ENCODE data around the gene CPLX3.
A peak's percentile ranks its signal among the peaks of the same experiment; 100 is the strongest.

The CPLX3 gene

GRCh38 chr15:74787251-74788041, 39.0 kb upstream of the CPLX3 start:
- DNase-seq = peak in 32 of 56 donors; percentile 24 to 67 (median 46)

DNA sequence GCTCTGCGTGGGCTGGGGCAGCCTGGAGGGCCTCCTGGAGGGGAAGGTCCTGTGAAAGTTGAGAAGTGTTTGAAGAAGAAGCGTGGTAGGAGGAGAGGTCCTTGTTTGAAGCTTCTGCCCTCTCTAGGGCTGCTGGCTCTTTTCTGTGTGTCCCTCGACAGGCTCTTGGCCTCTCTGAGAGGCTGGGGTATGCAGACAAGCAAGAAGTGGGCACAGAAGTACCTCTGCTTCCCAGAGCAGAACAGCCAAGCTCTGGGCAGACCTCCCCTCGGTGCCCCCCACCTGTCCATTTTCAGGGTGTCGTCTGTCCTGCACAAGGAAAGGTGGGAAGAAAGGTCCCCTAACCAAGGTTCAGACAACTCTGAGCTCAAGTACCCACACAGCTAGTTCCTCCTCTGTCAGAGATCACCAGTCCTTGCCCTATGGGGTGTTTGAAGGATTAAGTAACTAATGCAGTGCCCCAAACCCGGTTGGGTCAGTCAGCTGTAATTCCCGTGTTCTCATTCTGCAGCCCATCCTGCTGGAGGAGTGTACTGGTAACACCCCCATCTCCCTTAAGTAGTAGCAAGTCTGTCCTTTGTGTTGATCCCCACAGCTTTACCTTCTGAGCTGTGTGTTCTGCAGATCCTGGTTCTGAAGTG, 38.3 kb upstream of the CPLX3 start:
- DNase-seq = no peak

- no peak for DNase-seq
These were observed 37.7 kb upstream of the CPLX3 start for GRCh38 chr15:74788683-74789151.

DNA sequence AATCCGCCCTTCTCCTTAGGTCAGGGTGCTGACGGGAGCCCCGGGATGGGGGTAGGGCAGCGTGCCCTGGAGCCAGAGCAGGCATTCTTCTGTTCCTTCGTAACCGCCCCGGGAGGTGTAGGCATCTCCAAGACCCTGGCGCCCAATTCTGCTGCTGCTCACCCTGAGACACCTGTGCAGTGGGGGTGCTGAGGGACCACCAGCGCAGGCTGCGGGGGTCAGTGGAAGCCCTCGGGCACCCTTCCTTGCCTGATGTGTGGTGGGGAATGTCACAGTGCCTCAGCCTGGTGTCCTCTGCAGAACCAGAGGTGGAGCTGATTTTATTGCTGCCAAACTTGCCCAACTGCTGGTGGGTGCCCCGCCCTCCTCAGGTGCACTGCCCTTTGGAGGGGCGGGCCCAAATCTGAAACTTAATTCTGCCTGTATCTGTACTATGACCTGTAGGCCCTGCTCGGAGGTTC, 37.2 kb upstream of the CPLX3 start:
- DNase-seq = no peak

DNA sequence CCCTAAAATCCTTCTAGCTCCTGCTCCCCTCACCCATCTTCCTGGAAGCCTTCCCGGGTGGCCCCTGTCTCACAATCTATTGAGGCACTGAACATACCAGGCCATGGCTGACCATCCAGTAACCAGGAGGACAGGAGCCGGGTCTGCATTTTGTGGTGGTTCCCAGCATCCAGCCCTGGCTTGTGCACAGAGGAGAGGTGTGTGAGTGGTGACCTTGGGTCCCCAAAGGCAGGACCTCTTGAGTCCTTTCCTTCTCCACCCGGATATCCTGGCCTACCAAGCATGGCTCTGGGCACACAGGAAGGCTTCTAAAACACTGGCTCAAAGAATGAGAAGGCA, 36.7 kb upstream of the CPLX3 start:
- DNase-seq = no peak

DNA sequence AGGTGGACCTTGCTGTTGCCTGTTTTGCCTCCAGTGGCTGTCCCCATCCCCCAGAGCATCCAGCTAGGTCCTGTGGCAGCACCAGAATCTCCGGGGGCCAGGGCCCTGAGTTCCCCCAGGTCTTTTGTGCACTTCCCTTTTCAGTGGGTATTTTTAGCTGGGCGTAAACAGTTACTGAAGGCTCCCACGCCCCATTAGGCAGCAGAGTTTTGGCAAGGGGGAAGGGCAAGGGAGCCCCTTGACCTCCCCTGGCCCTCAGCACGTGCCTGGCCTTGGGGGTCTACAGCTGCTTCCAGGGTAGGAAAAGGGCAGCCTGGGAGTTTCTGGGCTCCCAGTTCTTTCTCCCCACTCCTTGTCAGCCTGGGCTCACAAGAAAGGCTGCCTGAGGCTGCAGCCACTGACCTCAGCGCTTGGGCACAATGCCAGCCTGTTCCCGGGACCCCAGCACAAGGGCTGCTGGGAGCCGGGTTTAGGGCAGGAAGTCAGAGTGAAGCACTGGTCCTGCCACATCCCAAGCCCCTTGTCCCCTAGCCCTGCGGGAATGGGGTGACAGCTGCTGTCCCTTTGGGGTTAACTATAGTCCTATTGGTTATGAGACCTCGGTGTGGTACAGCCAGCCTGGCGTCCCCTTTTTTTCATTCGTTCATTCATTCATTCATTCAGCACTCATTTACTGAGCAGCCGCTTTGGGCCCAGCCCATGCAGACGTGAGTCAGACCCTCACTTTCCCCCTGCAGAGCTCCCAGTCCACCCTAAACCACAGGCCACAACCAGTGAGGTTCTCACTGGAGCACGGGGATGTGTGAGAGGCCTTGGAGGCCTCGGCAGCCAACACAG, 36.1 kb upstream of the CPLX3 start:
- DNase-seq = peak in 49 of 56 donors; percentile 5 to 85 (median 62)

DNA sequence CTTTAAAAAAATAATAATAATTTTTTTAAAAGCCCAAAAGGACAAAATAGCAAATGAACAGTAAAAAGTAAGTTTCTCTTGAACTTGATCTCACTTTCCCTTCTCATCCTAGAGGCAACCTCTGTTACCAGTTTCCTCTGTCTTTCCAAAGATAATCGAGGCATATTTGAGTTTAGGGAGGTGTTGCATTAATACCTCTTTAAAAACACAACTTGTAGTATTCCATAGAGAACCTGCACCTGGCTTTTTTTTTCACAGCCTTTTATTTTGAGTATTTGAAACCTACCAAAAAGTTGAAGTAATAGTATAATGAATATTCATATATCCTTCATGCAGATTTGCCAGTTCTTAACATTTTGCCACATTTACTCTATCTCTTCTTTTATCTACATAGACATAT, 35.4 kb upstream of the CPLX3 start:
- DNase-seq = no peak

- no peak for DNase-seq
These were observed 34.8 kb upstream of the CPLX3 start for GRCh38 chr15:74791667-74792066.

DNA sequence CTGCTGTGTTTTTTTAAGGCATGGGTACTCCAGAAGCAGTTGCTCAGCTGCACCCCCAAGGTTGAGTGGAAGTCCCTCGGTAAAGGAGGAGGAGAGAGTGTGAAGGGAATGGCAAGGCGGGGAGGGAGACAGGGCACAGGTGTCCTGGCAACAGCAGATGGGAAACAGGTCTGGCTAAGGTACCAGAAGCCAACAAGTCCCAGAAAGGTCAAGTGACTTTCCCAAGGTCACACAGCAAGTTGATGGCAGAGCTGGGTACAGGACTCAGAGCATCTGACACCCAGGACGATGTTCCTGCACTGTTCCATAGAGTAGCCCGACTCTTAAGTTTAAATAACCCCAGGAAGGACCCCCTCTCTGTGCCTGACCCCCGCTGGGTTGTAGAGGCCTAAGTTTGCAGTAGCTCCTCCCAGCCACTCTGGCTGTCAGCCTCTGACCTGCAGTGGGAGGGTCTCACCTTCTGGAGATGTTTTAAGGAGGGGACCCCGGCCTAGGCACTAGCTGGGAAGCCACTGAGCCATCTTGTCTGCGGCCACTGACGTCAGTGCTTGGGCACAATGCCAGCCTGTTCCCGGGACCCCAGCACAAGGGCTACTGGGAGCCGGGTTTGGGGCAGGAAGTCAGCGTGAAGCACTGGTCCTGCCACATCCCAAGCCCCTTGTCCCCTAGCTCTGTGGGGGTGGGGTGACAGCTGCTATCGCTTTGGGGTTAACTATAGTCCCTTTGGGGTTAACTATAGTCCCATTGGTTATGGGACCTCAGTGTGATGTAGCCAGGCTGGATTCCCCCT, 34.0 kb upstream of the CPLX3 start:
- peak in 1 of 56 donors; percentile 26 for DNase-seq

DNA sequence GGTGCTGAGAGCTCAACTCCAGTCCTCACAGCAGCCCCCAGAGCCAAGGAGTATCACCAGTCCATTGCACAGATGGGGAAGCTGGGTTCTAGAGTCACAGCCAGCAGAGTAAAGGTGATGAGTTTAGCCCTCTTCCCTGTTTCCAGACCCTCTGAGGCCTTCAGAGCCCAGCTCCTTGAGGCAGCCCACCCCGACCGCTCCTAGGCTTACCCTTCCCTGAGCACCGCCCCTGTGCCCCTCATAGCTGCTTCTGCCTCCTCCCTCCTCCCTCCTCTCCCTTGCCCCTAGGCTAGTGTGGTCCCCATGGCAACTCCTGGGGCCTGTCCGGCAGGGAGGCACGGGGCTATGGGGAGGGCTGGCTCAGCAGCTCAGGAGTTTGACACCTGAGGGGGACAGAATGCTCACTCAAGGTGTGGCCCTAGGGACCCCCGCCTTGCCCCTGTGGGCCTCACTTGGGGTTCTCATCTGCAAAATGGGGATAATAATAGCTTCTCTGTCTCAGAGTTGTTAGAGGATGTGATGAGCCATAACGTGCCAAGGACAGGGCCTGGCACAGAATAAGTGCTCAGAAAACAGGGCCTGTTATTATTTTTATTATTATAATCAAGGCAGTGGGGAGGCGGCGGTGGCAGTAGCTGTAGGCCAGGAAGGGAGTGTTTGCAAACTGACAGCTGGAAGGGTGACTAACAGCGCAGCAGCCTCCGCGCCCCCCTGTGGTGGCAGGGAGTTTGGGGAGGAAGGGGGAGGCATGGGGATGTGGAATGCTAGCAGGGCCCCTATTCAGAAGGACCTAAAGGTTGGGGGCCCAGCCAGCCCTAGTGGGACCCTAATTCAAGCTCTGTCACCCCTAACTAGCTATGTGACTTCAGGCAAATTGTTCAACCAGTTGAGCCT, 33.0 kb upstream of the CPLX3 start:
- DNase-seq = peak in 1 of 56 donors; percentile 36

DNA sequence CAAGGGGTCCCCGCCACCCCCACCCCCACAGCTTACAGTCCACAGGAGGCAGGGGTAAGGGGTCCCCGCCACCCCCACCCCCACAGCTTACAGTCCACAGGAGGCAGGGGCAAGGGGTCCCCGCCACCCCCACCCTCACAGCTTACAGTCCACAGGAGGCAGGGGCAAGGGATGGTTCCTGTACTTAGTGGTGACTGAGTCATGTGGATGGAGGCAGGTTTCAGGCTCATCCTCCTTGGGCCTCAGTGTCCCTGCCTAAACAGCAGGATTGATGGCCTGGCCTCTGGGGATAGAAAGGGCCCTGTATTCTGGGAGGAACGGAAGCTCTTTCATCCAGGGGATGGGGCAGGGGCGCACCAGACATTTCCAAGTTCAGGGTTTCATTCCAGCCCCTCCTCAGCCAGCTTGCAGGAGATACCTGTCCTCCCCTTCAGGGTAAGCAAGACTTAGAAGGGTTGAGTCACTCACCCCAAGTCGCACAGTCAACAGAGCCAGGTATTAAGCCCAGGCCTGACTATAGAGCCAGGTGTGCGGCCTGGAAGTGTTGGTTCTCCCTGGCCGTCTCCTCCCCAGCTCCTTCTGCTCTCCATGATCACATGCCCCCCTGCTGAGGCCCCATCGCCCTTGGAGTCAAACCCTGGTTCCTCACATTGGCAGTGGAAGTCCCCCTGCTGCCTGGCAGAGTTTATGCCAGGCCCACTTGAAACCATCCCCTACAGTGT, 32.0 kb upstream of the CPLX3 start:
- DNase-seq = no peak

DNA sequence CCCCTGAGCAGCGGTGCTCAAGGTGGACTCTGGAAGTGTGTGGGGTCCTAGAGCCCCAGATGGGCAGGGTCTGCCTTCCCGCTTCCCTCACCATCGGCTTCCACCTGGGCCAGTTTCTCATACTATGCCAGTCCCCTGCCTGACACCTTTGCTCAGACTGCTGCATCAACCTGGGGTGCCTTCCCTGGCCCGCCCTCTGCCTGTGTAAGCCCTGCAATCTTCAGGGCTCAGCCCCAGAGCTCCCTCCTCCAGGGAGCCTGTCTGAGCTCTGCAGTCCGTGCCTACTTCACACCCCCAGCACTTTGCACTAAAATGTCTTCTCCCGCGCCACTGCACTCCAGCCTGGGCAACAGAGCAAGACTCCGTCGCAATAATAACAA, 31.5 kb upstream of the CPLX3 start:
- no peak for DNase-seq

GRCh38 chr15:74795966-74796625, 30.3 kb upstream of the CPLX3 start:
- no peak for DNase-seq

GRCh38 chr15:74798388-74799254, 27.8 kb upstream of the CPLX3 start:
- DNase-seq = no peak

- DNase-seq = no peak
These were observed 27.1 kb upstream of the CPLX3 start for GRCh38 chr15:74799255-74799855.

DNA sequence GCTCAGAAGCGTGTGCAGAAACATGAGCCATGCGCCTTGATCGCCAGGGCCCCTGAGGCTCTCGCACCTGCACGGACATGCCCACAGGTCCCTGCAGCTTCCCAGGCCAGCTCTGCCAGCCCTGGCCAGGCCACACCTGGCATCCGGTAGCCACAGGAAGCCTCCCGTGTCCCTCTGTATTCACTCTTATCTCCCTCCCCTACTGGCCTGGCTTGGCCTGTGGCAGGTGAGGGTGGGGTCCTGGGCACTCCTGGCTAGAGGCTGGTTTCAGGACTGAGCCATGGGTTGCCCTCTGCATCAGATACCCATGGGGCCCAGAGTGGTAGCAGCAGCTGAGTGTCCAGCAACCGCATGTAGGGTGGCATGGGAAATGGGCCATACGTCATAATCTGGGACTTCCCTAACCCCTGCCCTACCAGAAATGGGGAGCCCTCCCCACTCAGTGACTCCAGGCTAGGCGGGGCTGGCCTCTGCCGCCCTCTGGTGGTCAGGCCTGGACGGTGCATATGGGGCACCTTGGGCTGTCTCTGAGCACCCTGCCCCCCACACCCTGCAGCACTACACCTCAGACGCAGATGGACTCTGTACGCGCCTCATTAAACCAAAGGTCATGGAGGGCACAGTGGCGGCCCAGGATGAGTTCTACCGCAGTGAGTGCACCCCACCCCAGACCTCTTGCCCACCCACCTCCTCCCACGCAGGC, 26.4 kb upstream of the CPLX3 start:
- DNase-seq = peak in 47 of 56 donors; percentile 21 to 80 (median 49)

Data from nucleus accumbens (tissue), 56 donors.